Measurements from ENCODE around the gene STX1B.

DNA sequence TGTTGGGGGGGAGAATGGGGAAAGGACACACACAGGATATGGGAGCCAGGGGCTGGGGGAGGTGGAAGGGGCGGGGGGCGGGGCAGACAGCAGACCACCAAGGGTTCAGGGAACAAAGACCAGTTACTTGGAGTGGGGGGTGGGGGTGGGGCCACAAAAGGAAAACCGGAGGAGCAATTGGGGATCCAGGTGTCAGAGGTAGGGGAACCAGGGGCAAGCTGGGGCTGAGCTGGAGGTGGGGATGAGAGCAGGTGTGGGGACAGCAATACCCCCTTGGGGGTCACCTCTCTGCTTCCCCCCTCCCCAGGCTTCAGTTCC, 62.9 kb downstream of the STX1B start:
- TF ChIP-seq, protein P1, sequence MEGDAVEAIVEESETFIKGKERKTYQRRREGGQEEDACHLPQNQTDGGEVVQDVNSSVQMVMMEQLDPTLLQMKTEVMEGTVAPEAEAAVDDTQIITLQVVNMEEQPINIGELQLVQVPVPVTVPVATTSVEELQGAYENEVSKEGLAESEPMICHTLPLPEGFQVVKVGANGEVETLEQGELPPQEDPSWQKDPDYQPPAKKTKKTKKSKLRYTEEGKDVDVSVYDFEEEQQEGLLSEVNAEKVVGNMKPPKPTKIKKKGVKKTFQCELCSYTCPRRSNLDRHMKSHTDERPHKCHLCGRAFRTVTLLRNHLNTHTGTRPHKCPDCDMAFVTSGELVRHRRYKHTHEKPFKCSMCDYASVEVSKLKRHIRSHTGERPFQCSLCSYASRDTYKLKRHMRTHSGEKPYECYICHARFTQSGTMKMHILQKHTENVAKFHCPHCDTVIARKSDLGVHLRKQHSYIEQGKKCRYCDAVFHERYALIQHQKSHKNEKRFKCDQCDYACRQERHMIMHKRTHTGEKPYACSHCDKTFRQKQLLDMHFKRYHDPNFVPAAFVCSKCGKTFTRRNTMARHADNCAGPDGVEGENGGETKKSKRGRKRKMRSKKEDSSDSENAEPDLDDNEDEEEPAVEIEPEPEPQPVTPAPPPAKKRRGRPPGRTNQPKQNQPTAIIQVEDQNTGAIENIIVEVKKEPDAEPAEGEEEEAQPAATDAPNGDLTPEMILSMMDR (IDR thresholded peaks at IDR 0.05; ENCODE audit: insufficient read depth, low read depth, low read length): no peak
- TF ChIP-seq EZH2 (IDR thresholded peaks at IDR 0.05; ENCODE audit: insufficient read depth, low read length): no peak

Measured in astrocyte (in vitro differentiated cells and primary cell).